ENCODE measurements around the gene TRIM16. TPM values are rescaled to one million over a fixed set of nuclear protein-coding genes. Genes with fewer than 3 reads are reported as not detected.
"Not testable (repeated sequence)": the region's sequence is repeated elsewhere in the genome, so short reads cannot be mapped to it uniquely, and the experiment has no call there.

TRIM16 gene
- total and polyA plus RNA-seq, 9 of the 15 experiments (the other 6 are each of a cell fraction or from before 2014, with no cell fraction given), result 3.5 to 9.2 (median 8.2) TPM

- TF ChIP-seq ETV1 (tag; conservative IDR thresholded peaks at IDR 0.05; ENCODE audit: low read depth) (peak; percentile 37; the same call in 1 of the 2 replicates), CEBPG (CRISPR knock-in tag; IDR thresholded peaks at IDR 0.05) (no peak), CEBPG (tag; conservative IDR thresholded peaks at IDR 0.05 in 1 of 2, IDR thresholded peaks at IDR 0.05 in 1 of 2) (no peak), ZNF324 (CRISPR knock-in tag; IDR thresholded peaks at IDR 0.05) (no peak), ESRRA (IDR thresholded peaks at IDR 0.05; ENCODE audit: borderline replicate concordance, low read depth) (peak; percentile 83), EGR1 (conservative IDR thresholded peaks at IDR 0.05) (peak; percentile 26; the same call in 1 of the 2 replicates), NR2C1 (IDR thresholded peaks at IDR 0.05) (no peak), NR2C1 (tag; IDR thresholded peaks at IDR 0.05) (0 out of 2 replicates have a peak, but pooled peaks have one; percentile 16), TAF1 (IDR thresholded peaks at IDR 0.05; ENCODE audit: control insufficient read depth, extremely low read depth, insufficient read depth, low read length, severe bottlenecking) (no peak), RBFOX2 (IDR thresholded peaks at IDR 0.05; ENCODE audit: low read depth, low read length) (no peak), NR1H2 (CRISPR knock-in tag; IDR thresholded peaks at IDR 0.05) (no peak), FOS (IDR thresholded peaks at IDR 0.05; ENCODE audit: extremely low read depth, insufficient read length) (no peak), KLF10 (CRISPR knock-in tag; IDR thresholded peaks at IDR 0.05) (no peak), CBFA2T3 (IDR thresholded peaks at IDR 0.05) (0 out of 2 replicates have a peak, but pooled peaks have one; percentile 58), ZBTB8A (IDR thresholded peaks at IDR 0.05; ENCODE audit: partially characterized antibody) (no peak)
Measured at GRCh38 chr17:15648386-15648785, 35.7 kb downstream of the TRIM16 start (continued).

GRCh38 chr17:15645942-15646312, 38.2 kb downstream of the TRIM16 start:
- POLR2A ChIA-PET; H3K9ac ChIP-seq (ENCODE audit: insufficient read depth in 1 of 2, low read depth in 2 of 2, low read length in 2 of 2); H3K4me2 ChIP-seq (ENCODE audit: insufficient read depth, low read length); H3K27ac ChIP-seq (ENCODE audit: extremely low read depth, low read depth, low read length); H3K9me3 ChIP-seq (replicated peaks; ENCODE audit: control insufficient read depth, insufficient read depth, low read depth, low read length); H3K4me3 ChIP-seq; H2AFZ ChIP-seq (ENCODE audit: low read depth, low read length); CTCF ChIA-PET (ENCODE audit: low intra/inter-chr PET ratio); H3K9me1 ChIP-seq (ENCODE audit: control insufficient read depth, insufficient read depth, low read length); intact Hi-C loops (cut with micrococcal nuclease); H3K27me3 ChIP-seq (ENCODE audit: control insufficient read depth in 2 of 2, insufficient read depth in 2 of 2, low read length in 2 of 2); H3K4me1 ChIP-seq (replicated peaks in 1 of 2; ENCODE audit: control insufficient read depth in 2 of 2, insufficient read depth in 2 of 2, low read length in 2 of 2); H3K79me2 ChIP-seq (ENCODE audit: control insufficient read depth, insufficient read depth, low read length); BruUV-seq (replicated peaks); ATAC-seq; DNase-seq (ENCODE audit: extremely low read depth in 1 of 4, low spot score in 3 of 4); in situ Hi-C loops (cut with MboI); H4K20me1 ChIP-seq (replicated peaks; ENCODE audit: control insufficient read depth, insufficient read depth, low read length); FAIRE-seq; H3K36me3 ChIP-seq (ENCODE audit: control insufficient read depth, insufficient read depth, low read length): not testable (repeated sequence)
- 83% methylated on average over 1 of the region's 5 CpGs for whole genome bisulfite sequencing (ENCODE audit: insufficient coverage, low coverage, missing lambda C conversion rate)

GRCh38 chr17:15645099-15645941, 38.8 kb downstream of the TRIM16 start:
- ATAC-seq; H2AFZ ChIP-seq (ENCODE audit: low read depth, low read length); intact Hi-C loops (cut with micrococcal nuclease); H3K4me1 ChIP-seq (replicated peaks in 1 of 2; ENCODE audit: control insufficient read depth in 2 of 2, insufficient read depth in 2 of 2, low read length in 2 of 2); CTCF ChIA-PET (ENCODE audit: low intra/inter-chr PET ratio); in situ Hi-C loops (cut with MboI); H3K4me2 ChIP-seq (ENCODE audit: insufficient read depth, low read length); H3K9me3 ChIP-seq (replicated peaks; ENCODE audit: control insufficient read depth, insufficient read depth, low read depth, low read length); DNase-seq (ENCODE audit: extremely low read depth in 1 of 4, low spot score in 3 of 4); POLR2A ChIA-PET; H3K4me3 ChIP-seq; FAIRE-seq; H3K27me3 ChIP-seq (ENCODE audit: control insufficient read depth in 2 of 2, insufficient read depth in 2 of 2, low read length in 2 of 2); H3K36me3 ChIP-seq (ENCODE audit: control insufficient read depth, insufficient read depth, low read length); BruUV-seq (replicated peaks); H3K9ac ChIP-seq (ENCODE audit: insufficient read depth in 1 of 2, low read depth in 2 of 2, low read length in 2 of 2); H3K9me1 ChIP-seq (ENCODE audit: control insufficient read depth, insufficient read depth, low read length); H3K27ac ChIP-seq (ENCODE audit: extremely low read depth, low read depth, low read length); H4K20me1 ChIP-seq (replicated peaks; ENCODE audit: control insufficient read depth, insufficient read depth, low read length); H3K79me2 ChIP-seq (ENCODE audit: control insufficient read depth, insufficient read depth, low read length): not testable (repeated sequence)
- WGBS (ENCODE audit: insufficient coverage, low coverage, missing lambda C conversion rate), result 76% methylated on average over 5 of the region's 10 CpGs

Data from K562 (cell line).